ENCODE results near the gene NIT1.

The NIT1 gene

DNA sequence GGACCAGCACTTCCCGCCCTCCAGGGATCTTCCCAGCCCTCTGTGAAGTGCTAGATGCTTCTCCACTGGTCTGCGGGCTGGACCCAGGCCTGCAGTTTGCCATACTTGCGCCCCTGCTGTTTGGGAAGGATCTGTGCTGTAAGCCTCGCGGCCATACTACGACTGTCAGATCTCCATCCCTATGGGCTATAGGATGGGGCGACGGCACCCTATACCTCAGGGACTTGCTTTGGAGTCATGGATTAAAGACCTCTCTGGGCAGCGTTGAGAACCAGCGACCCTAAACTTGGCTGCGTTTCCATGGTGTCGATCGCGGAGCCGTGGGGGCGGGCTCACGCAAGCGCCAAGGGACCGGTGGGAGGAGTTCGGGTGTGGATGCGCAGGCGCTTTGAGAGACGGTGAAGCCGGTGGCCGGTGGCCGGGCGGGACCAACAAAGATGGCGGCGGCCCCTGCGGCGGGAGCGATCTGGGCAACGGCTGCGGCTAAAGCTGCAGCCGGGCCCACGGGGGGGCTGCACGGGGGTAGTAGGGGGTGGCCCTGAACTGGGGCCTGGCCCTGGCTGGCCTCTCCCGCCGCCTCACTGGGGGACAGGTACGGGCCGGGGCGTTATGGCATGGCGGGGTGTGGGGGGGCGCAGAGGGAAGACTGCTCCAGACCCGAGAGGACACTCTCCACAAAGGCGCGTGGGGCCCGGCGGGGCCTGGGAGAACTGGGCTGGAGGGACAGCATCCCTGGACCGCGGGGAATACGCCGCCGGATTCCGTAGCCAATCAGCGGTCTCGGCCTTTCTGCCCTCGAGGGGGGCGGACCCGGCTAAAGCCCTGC, 41.4 kb downstream of the NIT1 start, which contains the start of gene USP21:
Gene USP21 (plus strand): TSS at position 414 of the 826 bp plus-strand sequence. CDS start 1,141 bp downstream, outside the sequence.
- peak; percentile 91 for DNase-seq

DNA sequence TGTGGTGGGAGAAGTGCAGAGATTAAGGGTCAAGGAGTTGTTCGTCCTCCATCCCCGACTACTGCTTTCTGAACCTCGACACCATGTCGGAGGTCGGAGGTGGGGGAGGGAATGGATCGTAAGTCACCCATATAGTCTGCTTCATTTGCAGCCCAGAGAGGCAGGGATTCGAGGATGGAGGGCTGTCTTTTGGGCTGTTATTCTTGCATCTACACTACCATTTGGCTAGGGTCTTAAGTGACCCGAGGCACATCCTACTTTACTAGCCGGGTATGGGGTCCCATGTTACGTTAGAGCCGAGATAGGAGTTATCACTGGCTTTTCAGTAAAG, 42.0 kb downstream of the NIT1 start:
- DNase-seq: no peak

- DNase-seq: no peak
Observed at GRCh38 chr1:161160671-161161145, 42.8 kb downstream of the NIT1 start.

GRCh38 chr1:161161652-161162051, 43.7 kb downstream of the NIT1 start:
- DNase-seq: no peak

GRCh38 chr1:161162052-161162451, 44.1 kb downstream of the NIT1 start:
- DNase-seq: no peak

DNA sequence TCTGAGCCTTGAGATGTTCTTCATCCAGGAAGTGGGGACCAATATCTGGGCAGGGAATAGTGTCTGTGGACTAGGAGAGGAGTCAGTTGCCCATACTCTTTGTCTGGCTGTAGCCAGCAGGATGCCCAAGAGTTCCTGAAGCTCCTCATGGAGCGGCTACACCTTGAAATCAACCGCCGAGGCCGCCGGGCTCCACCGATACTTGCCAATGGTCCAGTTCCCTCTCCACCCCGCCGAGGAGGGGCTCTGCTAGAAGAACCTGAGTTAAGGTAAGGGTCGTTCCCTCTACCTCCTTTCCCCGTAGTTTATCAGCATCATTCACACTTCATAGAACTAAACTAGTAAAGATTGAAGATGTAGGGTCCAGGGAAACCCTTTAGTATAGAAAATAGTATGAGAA, 44.9 kb downstream of the NIT1 start:
- DNase-seq: no peak

DNA sequence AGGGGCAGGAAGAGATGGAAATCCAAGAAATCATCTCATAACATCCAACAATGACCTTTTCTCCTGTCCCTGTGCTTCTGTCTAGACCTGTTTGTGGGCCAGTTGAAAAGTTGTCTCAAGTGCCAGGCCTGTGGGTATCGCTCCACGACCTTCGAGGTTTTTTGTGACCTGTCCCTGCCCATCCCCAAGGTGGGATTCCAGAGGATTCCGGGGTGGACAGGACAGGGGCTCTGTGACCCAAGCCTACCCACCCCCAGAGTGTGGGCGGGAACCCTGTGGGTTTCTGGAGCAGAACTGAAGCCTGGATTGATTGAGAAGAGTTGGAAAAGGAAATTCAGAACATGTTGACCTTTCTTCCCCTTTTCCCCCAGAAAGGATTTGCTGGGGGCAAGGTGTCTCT, 45.9 kb downstream of the NIT1 start:
- DNase-seq: no peak

- no peak for DNase-seq
Observed at GRCh38 chr1:161164901-161165610, 47.2 kb downstream of the NIT1 start.

DNA sequence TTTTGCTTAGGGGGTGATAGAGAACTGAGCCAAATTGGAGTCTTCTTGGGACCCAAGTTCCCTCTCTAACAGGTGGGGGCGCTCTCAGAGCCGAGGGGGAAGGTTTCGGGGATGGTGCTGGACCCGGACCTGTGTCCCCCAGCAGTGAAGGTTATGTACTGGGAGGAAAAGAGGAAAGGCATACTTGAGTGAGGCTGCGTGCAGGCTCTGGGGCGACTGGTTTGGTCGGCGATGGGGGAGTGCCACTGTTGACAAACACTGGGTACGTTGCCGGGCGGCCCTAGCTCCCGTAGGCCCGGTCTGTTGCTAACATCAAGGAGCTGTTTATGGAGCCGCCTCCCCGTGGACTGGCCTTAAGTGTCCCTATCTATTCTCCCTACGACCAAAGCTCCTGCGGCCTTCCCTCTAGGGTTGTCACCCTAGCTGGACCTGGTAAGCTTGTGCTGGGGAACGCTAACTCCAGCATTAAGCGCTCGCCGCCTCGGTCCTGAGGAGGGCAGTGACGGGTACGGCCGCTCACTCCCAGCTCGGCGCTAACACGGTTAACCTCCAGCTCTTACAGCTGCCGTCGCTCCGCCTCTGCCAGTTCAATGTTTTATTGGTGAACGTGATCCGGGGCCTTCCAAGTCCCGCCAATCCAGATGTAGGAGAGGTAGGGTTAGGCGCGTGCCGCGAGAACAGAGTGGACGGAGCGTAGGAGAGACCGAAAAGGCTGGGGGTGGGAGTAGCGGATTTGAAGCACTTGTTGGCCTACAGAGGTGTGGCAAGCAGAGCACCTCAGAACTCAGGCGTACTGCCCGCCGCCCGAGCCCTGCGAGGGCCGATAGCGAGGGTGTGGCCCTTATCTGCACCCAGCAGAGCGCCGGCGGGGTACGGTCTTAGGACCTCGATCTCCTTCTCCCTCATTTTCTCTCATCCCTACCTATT, 48.1 kb downstream of the NIT1 start, which contains the start of gene PPOX:
Gene PPOX (plus strand): TSS at position 685 of the 927 bp plus-strand sequence. CDS start 422 bp downstream, outside the sequence.
- peak; percentile 88 for DNase-seq

DNA sequence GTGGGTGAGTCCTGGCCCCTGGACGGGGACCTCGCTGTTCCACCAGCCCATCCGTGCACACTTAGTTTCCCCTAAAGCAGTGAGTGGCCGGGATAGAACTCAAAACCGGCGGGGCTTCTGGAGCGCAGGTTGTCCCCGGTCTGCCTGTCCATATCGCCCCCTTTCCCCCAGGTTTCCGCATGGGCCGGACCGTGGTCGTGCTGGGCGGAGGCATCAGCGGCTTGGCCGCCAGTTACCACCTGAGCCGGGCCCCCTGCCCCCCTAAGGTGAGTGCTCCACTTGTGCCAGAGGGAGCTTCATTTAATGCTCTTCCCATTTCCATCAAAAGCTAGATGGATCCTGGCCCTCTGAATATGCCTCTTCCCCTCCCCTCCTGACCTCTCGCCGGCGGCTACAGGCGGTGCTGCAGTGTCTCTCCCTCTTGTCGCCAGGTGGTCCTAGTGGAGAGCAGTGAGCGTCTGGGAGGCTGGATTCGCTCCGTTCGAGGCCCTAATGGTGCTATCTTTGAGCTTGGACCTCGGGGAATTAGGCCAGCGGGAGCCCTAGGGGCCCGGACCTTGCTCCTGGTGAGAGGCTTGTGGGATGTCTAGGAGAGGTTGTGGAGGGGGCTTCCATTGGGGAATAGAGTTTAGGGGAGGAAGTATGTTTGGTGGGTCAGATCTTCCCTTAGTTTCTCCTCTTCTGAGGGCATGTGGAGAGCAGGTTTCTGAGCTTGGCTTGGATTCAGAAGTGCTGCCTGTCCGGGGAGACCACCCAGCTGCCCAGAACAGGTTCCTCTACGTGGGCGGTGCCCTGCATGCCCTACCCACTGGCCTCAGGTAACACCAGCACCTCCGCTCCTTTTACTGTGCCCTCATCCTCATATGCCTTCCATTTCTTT, 49.0 kb downstream of the NIT1 start:
- DNase-seq: no peak

DNA sequence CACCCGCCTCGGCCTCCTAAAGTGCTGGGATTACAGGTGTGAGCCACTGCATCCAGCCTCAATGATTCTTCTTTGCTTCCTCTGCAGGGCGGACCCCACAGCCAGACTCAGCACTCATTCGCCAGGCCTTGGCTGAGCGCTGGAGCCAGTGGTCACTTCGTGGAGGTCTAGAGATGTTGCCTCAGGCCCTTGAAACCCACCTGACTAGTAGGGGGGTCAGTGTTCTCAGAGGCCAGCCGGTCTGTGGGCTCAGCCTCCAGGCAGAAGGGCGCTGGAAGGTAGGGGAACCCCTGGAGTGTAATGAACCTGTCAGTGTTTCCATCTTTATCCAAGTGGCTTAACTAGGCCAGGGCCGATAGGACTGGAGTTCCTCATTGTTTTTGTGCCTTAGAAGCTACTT, 51.0 kb downstream of the NIT1 start:
- DNase-seq: no peak

All from activated naive CD4-positive, alpha-beta T cell treated with anti-CD3 and anti-CD28 coated beads, Interleukin-2, amount 50 U/mL, for 16 hours (primary cell).